Activated CD4-positive, alpha-beta memory T cell treated with anti-CD3 and anti-CD28 coated beads, Interleukin-2, amount 10 ng/mL, durations not matched to agents 7 days and 5 days (primary cell): ENCODE results near the gene ZNF556. TPM values are rescaled to one million over a fixed set of nuclear protein-coding genes. Genes with fewer than 3 reads are reported as not detected.
A peak's percentile ranks its signal among the peaks of the same experiment; 100 is the strongest.
"Not testable (repeated sequence)": the region's sequence is repeated elsewhere in the genome, so short reads cannot be mapped to it uniquely, and the experiment has no call there.

Source experiments
- CTCF ChIA-PET: fragments of 350-600 bp; sonication (Branson Sonifier 250); formaldehyde crosslinking; loops from one replicate; lab custom pipeline; 2021; ENCODE audit warnings: antibody characterized with exemption, inconsistent platforms; lab: Charles Lee
- POLR2A ChIA-PET: fragments of 350-600 bp; sonication (Branson Sonifier 250); formaldehyde crosslinking; loops from one replicate; lab custom pipeline; 2021; ENCODE audit warnings: antibody characterized with exemption; lab: Charles Lee
- DNase-seq: peaks from one replicate; pipeline ENCODE4 v3.0.0-alpha.2; 2020
- H3K27ac Mint-ChIP-seq: one replicate; pipeline ENCODE4 v1.8.0; 2021; ENCODE audit warnings: mild to moderate bottlenecking, mixed read lengths
- H3K27me3 Mint-ChIP-seq: one replicate; pipeline ENCODE4 v1.8.0; 2021; ENCODE audit warnings: mixed read lengths
- H3K36me3 Mint-ChIP-seq: one replicate; pipeline ENCODE4 v1.8.0; 2021; ENCODE audit warnings: low read depth, mixed read lengths
- H3K4me1 Mint-ChIP-seq: one replicate; pipeline ENCODE4 v1.8.0; 2021; ENCODE audit warnings: mixed read lengths
- H3K4me3 Mint-ChIP-seq: one replicate; pipeline ENCODE4 v1.8.0; 2021; ENCODE audit warnings: mild to moderate bottlenecking, mixed read lengths
- H3K9me3 Mint-ChIP-seq: one replicate; pipeline ENCODE4 v1.8.0; 2021; ENCODE audit warnings: mixed read lengths
- total RNA-seq, 2 experiments: library from RNA; stranded (reverse); gene quantifications; one replicate each; pipeline ENCODE4 v1.2.3, GENCODE V29; 2021

The ZNF556 gene
- total RNA-seq, 2 experiments from 2014 or later = not detected

- H3K27ac Mint-ChIP-seq = no peak overlapping the region
- no peak overlapping the region for H3K4me3 Mint-ChIP-seq
- H3K9me3 Mint-ChIP-seq = peaks cover 22% of the 10 kb centered on the region
- CTCF ChIA-PET = no interaction called here
- DNase-seq = no peak
- H3K36me3 Mint-ChIP-seq = peaks cover 2% of the 10 kb centered on the region
- no peaks in the 10 kb centered on the region for H3K4me1 Mint-ChIP-seq
- no peaks in the 10 kb centered on the region for H3K27me3 Mint-ChIP-seq
- POLR2A ChIA-PET = no interaction called here
Measured at GRCh38 chr19:2865334-2866100, 1.6 kb upstream of the ZNF556 start.

GRCh38 chr19:2866495-2867024, 575 bp upstream of the ZNF556 start:
- CTCF ChIA-PET = no interaction called here
- Mint-ChIP-seq H3K9me3 (peaks cover 24% of the 10 kb centered on the region), H3K27me3 (no peaks in the 10 kb centered on the region), H3K4me3 (no peak overlapping the region), H3K4me1 (no peaks in the 10 kb centered on the region), H3K27ac (no peak overlapping the region), H3K36me3 (peaks cover 2% of the 10 kb centered on the region)
- POLR2A ChIA-PET = no interaction called here
- DNase-seq = no peak

GRCh38 chr19:2869618-2870017, 2.5 kb downstream of the ZNF556 start:
- peaks cover 2% of the 10 kb centered on the region for H3K36me3 Mint-ChIP-seq
- DNase-seq = no peak
- POLR2A ChIA-PET = no interaction called here
- H3K4me3 Mint-ChIP-seq = no peak overlapping the region
- H3K27me3 Mint-ChIP-seq = no peaks in the 10 kb centered on the region
- H3K9me3 Mint-ChIP-seq = peaks cover 15% of the 10 kb centered on the region
- no peaks in the 10 kb centered on the region for H3K4me1 Mint-ChIP-seq
- H3K27ac Mint-ChIP-seq = no peak overlapping the region
- CTCF ChIA-PET = interaction anchor here (1.6 kb wide), 1 partner anchor 222 kb away, joined by 4 read pairs; no protein-coding TSS in a partner anchor

- H3K4me3 Mint-ChIP-seq, H3K27me3 Mint-ChIP-seq, H3K36me3 Mint-ChIP-seq, H3K27ac Mint-ChIP-seq, CTCF ChIA-PET, DNase-seq, H3K4me1 Mint-ChIP-seq, POLR2A ChIA-PET: not testable (repeated sequence)
- peaks cover 18% of the 10 kb centered on the region for H3K9me3 Mint-ChIP-seq
Measured at GRCh38 chr19:2872175-2872574, 5.0 kb downstream of the ZNF556 start.

- Mint-ChIP-seq H3K9me3 (peaks cover 23% of the 10 kb centered on the region), H3K4me1 (no peaks in the 10 kb centered on the region), H3K4me3 (no peak overlapping the region), H3K36me3 (peaks cover 10% of the 10 kb centered on the region), H3K27ac (no peak overlapping the region), H3K27me3 (no peaks in the 10 kb centered on the region)
- no peak for DNase-seq
- ChIA-PET CTCF (interaction anchor here (0.6 kb wide), 1 partner anchor 63 kb away, joined by 5 read pairs; no protein-coding TSS in a partner anchor), POLR2A (no interaction called here)
Measured at GRCh38 chr19:2877398-2878331, 10.5 kb downstream of the ZNF556 start.

- Mint-ChIP-seq H3K9me3 (peaks cover 6% of the 10 kb centered on the region), H3K4me3 (no peak overlapping the region), H3K27me3 (no peaks in the 10 kb centered on the region), H3K4me1 (peaks cover 5% of the 10 kb centered on the region), H3K27ac (no peak overlapping the region), H3K36me3 (no peaks in the 10 kb centered on the region)
- no peak for DNase-seq
- POLR2A ChIA-PET = no interaction called here
- CTCF ChIA-PET = no interaction called here
Measured at GRCh38 chr19:2883686-2884439, 16.7 kb downstream of the ZNF556 start.

- Mint-ChIP-seq H3K4me1 (peaks cover 6% of the 10 kb centered on the region), H3K27ac (no peak overlapping the region), H3K27me3 (no peaks in the 10 kb centered on the region), H3K36me3 (peaks cover 2% of the 10 kb centered on the region), H3K4me3 (no peak overlapping the region), H3K9me3 (peaks cover 2% of the 10 kb centered on the region)
- POLR2A ChIA-PET = no interaction called here
- CTCF ChIA-PET = no interaction called here
- no peak for DNase-seq
Measured at GRCh38 chr19:2885736-2886135, 18.6 kb downstream of the ZNF556 start.

GRCh38 chr19:2887391-2887914, 20.3 kb downstream of the ZNF556 start:
- Mint-ChIP-seq H3K36me3 (peaks cover 2% of the 10 kb centered on the region), H3K4me3 (no peak overlapping the region), H3K27ac (no peak overlapping the region), H3K27me3 (no peaks in the 10 kb centered on the region), H3K9me3 (peaks cover 5% of the 10 kb centered on the region), H3K4me1 (peaks cover 6% of the 10 kb centered on the region)
- no peak for DNase-seq
- ChIA-PET POLR2A (interaction anchor here (1.0 to 2.3 kb wide), 3 partner anchors 13 to 63 kb away, joined by 3 to 9 read pairs (median 3); partner anchors contain the start of genes ZNF555 and ZNF57), CTCF (interaction anchor here (0.6 to 2.1 kb wide), 7 partner anchors 11 to 245 kb away, joined by 3 to 16 read pairs (median 5); partner anchors contain the start of gene ZNF57)

- DNase-seq = peak; percentile 66
- Mint-ChIP-seq H3K27me3 (no peaks in the 10 kb centered on the region), H3K27ac (peak overlapping the region; percentile 56), H3K4me3 (peak overlapping the region; percentile 17), H3K4me1 (peaks cover 6% of the 10 kb centered on the region), H3K9me3 (peaks cover 3% of the 10 kb centered on the region), H3K36me3 (peaks cover 2% of the 10 kb centered on the region)
- ChIA-PET CTCF (interaction anchor here (0.7 to 2.1 kb wide), 4 partner anchors 12 to 522 kb away, joined by 3 to 13 read pairs (median 4); partner anchors contain the start of gene ZNF57), POLR2A (interaction anchor here (2.3 kb wide), 1 partner anchor 62 kb away, joined by 9 read pairs; no protein-coding TSS in a partner anchor)
Measured at GRCh38 chr19:2888731-2889224, 21.6 kb downstream of the ZNF556 start.

GRCh38 chr19:2890531-2890930, 23.4 kb downstream of the ZNF556 start:
- H3K4me3 Mint-ChIP-seq, H3K4me1 Mint-ChIP-seq, H3K27ac Mint-ChIP-seq, POLR2A ChIA-PET, H3K27me3 Mint-ChIP-seq, H3K36me3 Mint-ChIP-seq, H3K9me3 Mint-ChIP-seq, CTCF ChIA-PET, DNase-seq: not testable (repeated sequence)

GRCh38 chr19:2896694-2897093, 29.6 kb downstream of the ZNF556 start:
- Mint-ChIP-seq H3K9me3 (peaks cover 13% of the 10 kb centered on the region), H3K27ac (no peak overlapping the region), H3K27me3 (no peaks in the 10 kb centered on the region), H3K4me1 (peaks cover 8% of the 10 kb centered on the region), H3K36me3 (peaks cover 6% of the 10 kb centered on the region), H3K4me3 (no peak overlapping the region)
- no peak for DNase-seq
- ChIA-PET POLR2A (no interaction called here), CTCF (no interaction called here)
